Caco-2 (cell line): Measurements from ENCODE around the gene LIME1. TPM values are rescaled to one million over a fixed set of nuclear protein-coding genes. Genes with fewer than 3 reads are reported as not detected.

Experiments used
- BruUV-seq: library from RNA; stranded (reverse); fragments of 400-500 nt; replicated peaks from 2 replicates; lab custom pipeline; 2021; lab: Mats Ljungman, UMichigan
- CTCF ChIA-PET: fragments of 300-600 bp; sonication (Branson Sonifier 250); formaldehyde crosslinking; loops from one replicate; lab custom pipeline; 2022; ENCODE audit warnings: antibody characterized with exemption; lab: Charles Lee
- POLR2A ChIA-PET: fragments of 300-600 bp; sonication (Branson Sonifier 250); formaldehyde crosslinking; loops from one replicate; lab custom pipeline; 2022; ENCODE audit warnings: antibody characterized with exemption; lab: Charles Lee
- DNase-seq, 2 experiments: peaks; one replicate each; pipeline versions ENCODE4 v3.0.0 to v3.0.0-alpha.2; 2020 to 2022
- H3K27me3 ChIP-seq: replicated peaks from 2 replicates; pipeline ENCODE4 v1.6.0; 2011; ENCODE audit warnings: low read length; ENCODE audit not compliant: control insufficient read depth, insufficient read depth
- H3K36me3 ChIP-seq: 2 replicates; pipeline ENCODE4 v1.5.1; 2011; ENCODE audit warnings: low read length; ENCODE audit not compliant: control insufficient read depth, insufficient read depth
- H3K4me1 ChIP-seq: fragments of 250-450 bp; sonication (Bioruptor Pico); 2 replicates; pipeline ENCODE4 v1.5.1; 2020; ENCODE audit warnings: mild to moderate bottlenecking
- H3K4me3 ChIP-seq: 2 replicates; pipeline ENCODE4 v1.5.1; 2011; ENCODE audit warnings: low read depth, mild to moderate bottlenecking, control low read depth, low read length
- H3K9me3 ChIP-seq: fragments of 250-450 bp; sonication (Bioruptor Pico); 2 replicates; pipeline ENCODE4 v1.5.1; 2020; ENCODE audit warnings: mild to moderate bottlenecking, moderate library complexity
- H3K27ac Mint-ChIP-seq: one replicate; pipeline ENCODE4 v1.8.0; 2022; ENCODE audit warnings: mixed read lengths; ENCODE audit not compliant: unreplicated experiment
- H3K27me3 Mint-ChIP-seq: one replicate; pipeline ENCODE4 v1.8.0; 2022; ENCODE audit warnings: mixed read lengths; ENCODE audit not compliant: insufficient read depth, unreplicated experiment
- H3K36me3 Mint-ChIP-seq: one replicate; pipeline ENCODE4 v1.8.0; 2022; ENCODE audit warnings: mild to moderate bottlenecking, mixed read lengths; ENCODE audit not compliant: insufficient read depth, unreplicated experiment
- H3K4me1 Mint-ChIP-seq: one replicate; pipeline ENCODE4 v1.8.0; 2022; ENCODE audit warnings: low read depth, mixed read lengths; ENCODE audit not compliant: unreplicated experiment
- H3K4me3 Mint-ChIP-seq: one replicate; pipeline ENCODE4 v1.8.0; 2022; ENCODE audit warnings: mild to moderate bottlenecking, moderate library complexity, mixed read lengths; ENCODE audit not compliant: unreplicated experiment
- H3K9me3 Mint-ChIP-seq: one replicate; pipeline ENCODE4 v1.8.0; 2022; ENCODE audit warnings: mixed read lengths; ENCODE audit not compliant: unreplicated experiment
- intact Hi-C: fragments of 100-400 bp; cut with micrococcal nuclease; formaldehyde crosslinking; loops from one replicate; pipeline ENCODE4 v1.10.0; 2022; ENCODE audit not compliant: unreplicated experiment
- total RNA-seq: library from RNA; stranded (reverse); gene quantifications from 2 replicates; pipeline ENCODE4 v1.2.3, GENCODE V29; 2022
- TF ChIP-seq, protein P1 (sequence below), 2 experiments: fragments of 200-600 bp in 1 of 2; IDR thresholded peaks; 1 replicate in 1 of 2; 2 replicates in 1 of 2; pipeline versions ENCODE4 v1.5.1 to v1.8.0; 2011 to 2022; ENCODE audit warnings: antibody characterized with exemption in 1 of 2, control low read depth in 1 of 2, inconsistent platforms in 1 of 2, low read depth in 1 of 2, low read length in 1 of 2, mild to moderate bottlenecking in 1 of 2, moderate library complexity in 1 of 2; ENCODE audit not compliant: insufficient read depth in 1 of 2, severe bottlenecking in 1 of 2, unreplicated experiment in 1 of 2

The LIME1 gene
- total RNA-seq, 1 experiment from 2014 or later = 18.8 TPM

GRCh38 chr20:63703471-63703975 lies 32.9 kb upstream of the LIME1 start:
- peak in 1 of 2 experiments; percentile 56 for DNase-seq
- CTCF ChIA-PET = no interaction called here

GRCh38 chr20:63703976-63704748 lies 32.3 kb upstream of the LIME1 start:
- intact Hi-C loops = no loop called here
- Histone ChIP-seq H3K9me3 (no peaks in the 10 kb centered on the region), H3K4me3 (no peak overlapping the region), H3K27me3 (no peaks in the 10 kb centered on the region), H3K4me1 (peaks cover 20% of the 10 kb centered on the region), H3K36me3 (peaks cover 14% of the 10 kb centered on the region)
- BruUV-seq = no TSS peak
- no peaks in the 10 kb centered on the region for H3K9me3 Mint-ChIP-seq
- ChIA-PET POLR2A (no interaction called here), CTCF (interaction anchor here (0.6 kb wide), 1 partner anchor 19 kb away, joined by 3 read pairs; no protein-coding TSS in a partner anchor)
- TF ChIP-seq, protein P1, sequence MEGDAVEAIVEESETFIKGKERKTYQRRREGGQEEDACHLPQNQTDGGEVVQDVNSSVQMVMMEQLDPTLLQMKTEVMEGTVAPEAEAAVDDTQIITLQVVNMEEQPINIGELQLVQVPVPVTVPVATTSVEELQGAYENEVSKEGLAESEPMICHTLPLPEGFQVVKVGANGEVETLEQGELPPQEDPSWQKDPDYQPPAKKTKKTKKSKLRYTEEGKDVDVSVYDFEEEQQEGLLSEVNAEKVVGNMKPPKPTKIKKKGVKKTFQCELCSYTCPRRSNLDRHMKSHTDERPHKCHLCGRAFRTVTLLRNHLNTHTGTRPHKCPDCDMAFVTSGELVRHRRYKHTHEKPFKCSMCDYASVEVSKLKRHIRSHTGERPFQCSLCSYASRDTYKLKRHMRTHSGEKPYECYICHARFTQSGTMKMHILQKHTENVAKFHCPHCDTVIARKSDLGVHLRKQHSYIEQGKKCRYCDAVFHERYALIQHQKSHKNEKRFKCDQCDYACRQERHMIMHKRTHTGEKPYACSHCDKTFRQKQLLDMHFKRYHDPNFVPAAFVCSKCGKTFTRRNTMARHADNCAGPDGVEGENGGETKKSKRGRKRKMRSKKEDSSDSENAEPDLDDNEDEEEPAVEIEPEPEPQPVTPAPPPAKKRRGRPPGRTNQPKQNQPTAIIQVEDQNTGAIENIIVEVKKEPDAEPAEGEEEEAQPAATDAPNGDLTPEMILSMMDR (IDR thresholded peaks at IDR 0.05; ENCODE audit: insufficient read depth in 1 of 2, low read depth in 1 of 2, low read length in 1 of 2, severe bottlenecking in 1 of 2, unreplicated experiment in 1 of 2) = no peak
- H3K27me3 Mint-ChIP-seq = no peaks in the 10 kb centered on the region
- peak in 1 of 2 experiments; percentile 57 for DNase-seq
- H3K4me3 Mint-ChIP-seq = no peak overlapping the region
- no peak overlapping the region for H3K27ac Mint-ChIP-seq
- peaks cover 100% of the 10 kb centered on the region for H3K36me3 Mint-ChIP-seq
- peaks cover 16% of the 10 kb centered on the region for H3K4me1 Mint-ChIP-seq

More at GRCh38 chr20:63703471-63703975, 32.9 kb upstream of the LIME1 start:
- H3K4me3 Mint-ChIP-seq = no peak overlapping the region
- peaks cover 10% of the 10 kb centered on the region for H3K4me1 Mint-ChIP-seq
- TF ChIP-seq, protein P1 (IDR thresholded peaks at IDR 0.05; ENCODE audit: insufficient read depth in 1 of 2, low read depth in 1 of 2, low read length in 1 of 2, severe bottlenecking in 1 of 2, unreplicated experiment in 1 of 2) = no peak
- Histone ChIP-seq H3K4me3 (no peak overlapping the region), H3K4me1 (peaks cover 20% of the 10 kb centered on the region), H3K36me3 (peaks cover 12% of the 10 kb centered on the region), H3K27me3 (no peaks in the 10 kb centered on the region), H3K9me3 (no peaks in the 10 kb centered on the region)
- H3K27me3 Mint-ChIP-seq = no peaks in the 10 kb centered on the region
- intact Hi-C loops = no loop called here
- BruUV-seq = no TSS peak
- POLR2A ChIA-PET = no interaction called here
- no peak overlapping the region for H3K27ac Mint-ChIP-seq
- no peaks in the 10 kb centered on the region for H3K9me3 Mint-ChIP-seq
- H3K36me3 Mint-ChIP-seq = peaks cover 100% of the 10 kb centered on the region

DNA sequence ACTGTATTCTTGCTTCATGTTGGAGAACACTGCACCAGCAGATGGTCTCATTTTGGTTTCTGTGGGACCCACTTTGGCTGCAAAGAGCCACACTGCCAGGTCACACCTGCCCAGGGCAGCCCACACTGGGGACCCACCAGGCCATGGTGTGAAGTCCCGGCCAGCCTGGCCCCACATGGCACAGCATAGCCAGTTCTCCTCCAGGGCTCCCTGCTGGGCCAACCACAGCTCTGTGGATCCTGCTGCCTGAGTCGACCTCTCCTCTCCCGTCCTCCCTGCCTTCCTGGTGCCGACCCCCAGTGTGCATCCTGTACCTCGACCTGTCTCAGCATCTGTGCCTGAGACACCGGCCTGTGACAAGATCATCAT lies 31.7 kb upstream of the LIME1 start:
- BruUV-seq = no TSS peak
- CTCF ChIA-PET = no interaction called here
- no peak overlapping the region for H3K4me3 ChIP-seq
- H3K4me3 Mint-ChIP-seq = no peak overlapping the region
- H3K27me3 ChIP-seq = no peaks in the 10 kb centered on the region
- H3K27ac Mint-ChIP-seq = no peak overlapping the region
- peaks cover 16% of the 10 kb centered on the region for H3K4me1 Mint-ChIP-seq
- peaks cover 16% of the 10 kb centered on the region for H3K4me1 ChIP-seq
- H3K27me3 Mint-ChIP-seq = no peaks in the 10 kb centered on the region
- H3K9me3 Mint-ChIP-seq = no peaks in the 10 kb centered on the region
- peaks cover 100% of the 10 kb centered on the region for H3K36me3 Mint-ChIP-seq
- POLR2A ChIA-PET = no interaction called here
- H3K9me3 ChIP-seq = no peaks in the 10 kb centered on the region
- DNase-seq = no peak
- intact Hi-C loops = no loop called here
- peaks cover 14% of the 10 kb centered on the region for H3K36me3 ChIP-seq
- TF ChIP-seq, protein P1 (IDR thresholded peaks at IDR 0.05; ENCODE audit: insufficient read depth in 1 of 2, low read depth in 1 of 2, low read length in 1 of 2, severe bottlenecking in 1 of 2, unreplicated experiment in 1 of 2) = no peak
